HEK293 (cell line): Measurements from ENCODE around the gene SMC3.
A peak's percentile ranks its signal among the peaks of the same experiment; 100 is the strongest.

Experiments used
- GLI4 ChIP-seq: fragments of 450-650 bp; formaldehyde crosslinking; IDR thresholded peaks from 2 replicates; pipeline ENCODE4 v1.5.1; 2016; ENCODE audit warnings: missing biosample characterization, missing genetic modification characterization
- KLF16 ChIP-seq: fragments of 450-650 bp; formaldehyde crosslinking; IDR thresholded peaks from 2 replicates; pipeline ENCODE4 v1.5.1; 2017; ENCODE audit warnings: missing biosample characterization, missing genetic modification characterization
- KLF9 ChIP-seq: fragments of 450-650 bp; formaldehyde crosslinking; IDR thresholded peaks from 2 replicates; pipeline ENCODE4 v1.5.1; 2016; ENCODE audit warnings: missing biosample characterization, missing genetic modification characterization, low read depth
- MZF1 ChIP-seq: fragments of 450-650 bp; formaldehyde crosslinking; IDR thresholded peaks from 2 replicates; pipeline ENCODE4 v1.5.1; 2017; ENCODE audit warnings: missing biosample characterization, missing genetic modification characterization, borderline replicate concordance
- OSR2 ChIP-seq: fragments of 450-650 bp; formaldehyde crosslinking; IDR thresholded peaks from 2 replicates; pipeline ENCODE4 v1.5.1; 2016; ENCODE audit warnings: missing biosample characterization, missing genetic modification characterization
- SP7 ChIP-seq: fragments of 450-650 bp; formaldehyde crosslinking; IDR thresholded peaks from 2 replicates; pipeline ENCODE4 v1.5.1; 2016; ENCODE audit warnings: missing biosample characterization, missing genetic modification characterization
- YY2 ChIP-seq: fragments of 450-650 bp; formaldehyde crosslinking; IDR thresholded peaks from 2 replicates; pipeline ENCODE4 v1.5.1; 2016; ENCODE audit warnings: missing biosample characterization, missing genetic modification characterization
- ZNF121 ChIP-seq: fragments of 450-650 bp; formaldehyde crosslinking; IDR thresholded peaks from 2 replicates; pipeline ENCODE4 v1.5.1; 2016; ENCODE audit warnings: missing biosample characterization, missing genetic modification characterization
- ZNF132 ChIP-seq: fragments of 450-650 bp; formaldehyde crosslinking; IDR thresholded peaks from 2 replicates; pipeline ENCODE4 v1.5.1; 2017; ENCODE audit warnings: missing biosample characterization, missing genetic modification characterization, borderline replicate concordance
- ZNF175 ChIP-seq: fragments of 450-650 bp; formaldehyde crosslinking; IDR thresholded peaks from 2 replicates; pipeline ENCODE4 v1.5.1; 2016; ENCODE audit warnings: missing biosample characterization, missing genetic modification characterization
- ZNF394 ChIP-seq: fragments of 450-650 bp; formaldehyde crosslinking; IDR thresholded peaks from 2 replicates; pipeline ENCODE4 v1.5.1; 2016; ENCODE audit warnings: missing biosample characterization, missing genetic modification characterization, mild to moderate bottlenecking, moderate library complexity, borderline replicate concordance
- ZNF423 ChIP-seq: fragments of 450-650 bp; formaldehyde crosslinking; IDR thresholded peaks from 2 replicates; pipeline ENCODE4 v1.5.1; 2016; ENCODE audit warnings: missing biosample characterization, missing genetic modification characterization
- ZNF510 ChIP-seq: fragments of 450-650 bp; formaldehyde crosslinking; IDR thresholded peaks from 2 replicates; pipeline ENCODE4 v1.5.1; 2018; ENCODE audit warnings: mild to moderate bottlenecking, missing genetic modification characterization, missing biosample characterization; ENCODE audit not compliant: insufficient replicate concordance
- ZNF530 ChIP-seq: fragments of 450-650 bp; formaldehyde crosslinking; IDR thresholded peaks from 2 replicates; pipeline ENCODE4 v1.5.1; 2016; ENCODE audit warnings: low read depth, missing biosample characterization, missing genetic modification characterization
- ZNF544 ChIP-seq: fragments of 450-650 bp; formaldehyde crosslinking; IDR thresholded peaks from 2 replicates; pipeline ENCODE4 v1.5.0; 2017; ENCODE audit warnings: missing biosample characterization, missing genetic modification characterization
- ZNF624 ChIP-seq: fragments of 450-650 bp; formaldehyde crosslinking; IDR thresholded peaks from 2 replicates; pipeline ENCODE4 v1.5.1; 2017; ENCODE audit warnings: missing biosample characterization, missing genetic modification characterization
- ZNF670 ChIP-seq: fragments of 450-650 bp; formaldehyde crosslinking; IDR thresholded peaks from 2 replicates; pipeline ENCODE4 v1.5.1; 2016; ENCODE audit warnings: missing biosample characterization, missing genetic modification characterization, low read depth
- ZNF792 ChIP-seq: fragments of 450-650 bp; formaldehyde crosslinking; IDR thresholded peaks from 2 replicates; pipeline ENCODE4 v1.5.1; 2016; ENCODE audit warnings: missing biosample characterization, missing genetic modification characterization
- TF ChIP-seq, protein P1 (sequence below): fragments of 450-650 bp; formaldehyde crosslinking; IDR thresholded peaks from 2 replicates; pipeline ENCODE4 v1.5.1; 2016; ENCODE audit warnings: missing biosample characterization, missing genetic modification characterization
- TF ChIP-seq, protein P2 (sequence below): fragments of 450-650 bp; formaldehyde crosslinking; IDR thresholded peaks from 2 replicates; pipeline ENCODE4 v1.5.1; 2017; ENCODE audit warnings: missing biosample characterization, missing genetic modification characterization
- TF ChIP-seq, protein P3 (sequence below): fragments of 450-650 bp; formaldehyde crosslinking; IDR thresholded peaks from 2 replicates; pipeline ENCODE4 v1.5.1; 2016; ENCODE audit warnings: missing biosample characterization, missing genetic modification characterization
- TF ChIP-seq, protein P4 (sequence below): fragments of 450-650 bp; formaldehyde crosslinking; IDR thresholded peaks from 2 replicates; pipeline ENCODE4 v1.5.1; 2016; ENCODE audit warnings: missing biosample characterization, missing genetic modification characterization
- TF ChIP-seq, protein P5 (sequence below): fragments of 450-650 bp; formaldehyde crosslinking; IDR thresholded peaks from 2 replicates; pipeline ENCODE4 v1.5.1; 2017; ENCODE audit warnings: missing biosample characterization, missing genetic modification characterization
- TF ChIP-seq, protein P6 (sequence below): fragments of 450-650 bp; formaldehyde crosslinking; IDR thresholded peaks from 2 replicates; pipeline ENCODE4 v1.5.1; 2016; ENCODE audit warnings: missing biosample characterization, missing genetic modification characterization
- TF ChIP-seq, protein P7 (sequence below): IDR thresholded peaks from 2 replicates; pipeline ENCODE4 v1.6.1; 2011; ENCODE audit warnings: mild to moderate bottlenecking, low read depth, low read length, borderline replicate concordance

The SMC3 gene

DNA sequence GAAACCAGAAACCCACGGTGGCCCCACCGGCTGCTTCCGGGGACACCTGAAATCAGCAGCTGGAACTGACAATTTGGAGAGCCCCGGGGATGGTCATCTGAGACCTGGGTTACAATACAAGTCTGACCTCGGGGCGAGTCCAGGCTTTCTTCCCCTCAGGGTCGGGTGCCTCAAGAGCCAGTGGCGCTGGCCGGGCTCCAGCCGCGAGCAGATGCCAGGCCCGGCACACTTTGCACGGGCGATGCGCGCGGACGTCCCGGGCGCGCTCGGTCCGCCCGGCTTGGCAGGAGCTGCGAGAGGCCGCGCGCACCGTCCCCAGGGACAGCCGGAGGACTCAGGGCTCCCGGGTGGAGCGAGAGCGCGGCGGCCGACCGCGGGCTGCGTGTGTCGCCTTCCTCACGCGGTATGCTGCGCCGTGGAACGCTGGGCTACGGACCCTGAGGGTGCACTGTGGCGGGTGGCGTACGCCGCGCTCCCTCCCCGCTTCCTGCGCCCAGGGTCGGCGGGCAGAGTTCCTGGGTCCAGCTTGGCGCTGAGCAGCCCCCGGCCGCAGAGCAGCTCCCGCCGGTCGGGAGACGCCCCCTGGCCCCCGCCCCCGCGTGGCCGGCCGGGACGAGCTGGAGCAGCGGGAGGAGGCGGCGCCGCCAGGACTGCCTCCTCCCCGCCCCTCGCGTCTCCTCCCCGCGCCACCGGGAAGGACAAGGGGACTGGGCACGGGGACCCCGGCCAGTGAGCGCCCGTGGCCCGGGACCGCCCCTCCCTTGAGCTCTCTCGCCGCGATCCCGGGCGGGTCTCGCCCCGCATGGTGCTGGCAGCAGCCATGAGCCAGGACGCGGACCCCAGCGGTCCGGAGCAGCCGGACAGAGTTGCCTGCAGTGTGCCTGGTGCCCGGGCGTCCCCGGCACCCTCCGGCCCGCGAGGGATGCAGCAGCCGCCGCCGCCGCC, 76.4 kb downstream of the SMC3 start, which contains the start of gene RBM20 (continued):
- TF ChIP-seq, protein P1, sequence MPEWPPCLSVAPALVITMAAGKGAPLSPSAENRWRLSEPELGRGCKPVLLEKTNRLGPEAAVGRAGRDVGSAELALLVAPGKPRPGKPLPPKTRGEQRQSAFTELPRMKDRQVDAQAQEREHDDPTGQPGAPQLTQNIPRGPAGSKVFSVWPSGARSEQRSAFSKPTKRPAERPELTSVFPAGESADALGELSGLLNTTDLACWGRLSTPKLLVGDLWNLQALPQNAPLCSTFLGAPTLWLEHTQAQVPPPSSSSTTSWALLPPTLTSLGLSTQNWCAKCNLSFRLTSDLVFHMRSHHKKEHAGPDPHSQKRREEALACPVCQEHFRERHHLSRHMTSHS (tag by site-specific recombination): no peak
- TF ChIP-seq ZNF175 (tag by site-specific recombination) (no peak), YY2 (no peak), KLF16 (tag by site-specific recombination) (peak; percentile 41; the same call in 1 of the 2 replicates), ZNF792 (tag by site-specific recombination) (no peak), ZNF510 (tag by site-specific recombination) (no peak), GLI4 (tag by site-specific recombination) (no peak), ZNF544 (tag by site-specific recombination) (no peak), ZNF624 (tag by site-specific recombination) (no peak), ZNF423 (peak; percentile 61), ZNF121 (tag by site-specific recombination) (no peak), ZNF394 (peak; percentile 29; the same call in 1 of the 2 replicates), KLF9 (peak; percentile 75), ZNF530 (tag by site-specific recombination) (no peak), MZF1 (tag by site-specific recombination) (no peak), OSR2 (peak; percentile 63; the same call in 1 of the 2 replicates), SP7 (tag by site-specific recombination) (0 out of 2 replicates have a peak, but pooled peaks have one; percentile 29), ZNF132 (tag by site-specific recombination) (no peak), ZNF670 (tag by site-specific recombination) (no peak)
- TF ChIP-seq, protein P2, sequence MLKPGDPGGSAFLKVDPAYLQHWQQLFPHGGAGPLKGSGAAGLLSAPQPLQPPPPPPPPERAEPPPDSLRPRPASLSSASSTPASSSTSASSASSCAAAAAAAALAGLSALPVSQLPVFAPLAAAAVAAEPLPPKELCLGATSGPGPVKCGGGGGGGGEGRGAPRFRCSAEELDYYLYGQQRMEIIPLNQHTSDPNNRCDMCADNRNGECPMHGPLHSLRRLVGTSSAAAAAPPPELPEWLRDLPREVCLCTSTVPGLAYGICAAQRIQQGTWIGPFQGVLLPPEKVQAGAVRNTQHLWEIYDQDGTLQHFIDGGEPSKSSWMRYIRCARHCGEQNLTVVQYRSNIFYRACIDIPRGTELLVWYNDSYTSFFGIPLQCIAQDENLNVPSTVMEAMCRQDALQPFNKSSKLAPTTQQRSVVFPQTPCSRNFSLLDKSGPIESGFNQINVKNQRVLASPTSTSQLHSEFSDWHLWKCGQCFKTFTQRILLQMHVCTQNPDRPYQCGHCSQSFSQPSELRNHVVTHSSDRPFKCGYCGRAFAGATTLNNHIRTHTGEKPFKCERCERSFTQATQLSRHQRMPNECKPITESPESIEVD (tag by site-specific recombination): no peak
- TF ChIP-seq, protein P3, sequence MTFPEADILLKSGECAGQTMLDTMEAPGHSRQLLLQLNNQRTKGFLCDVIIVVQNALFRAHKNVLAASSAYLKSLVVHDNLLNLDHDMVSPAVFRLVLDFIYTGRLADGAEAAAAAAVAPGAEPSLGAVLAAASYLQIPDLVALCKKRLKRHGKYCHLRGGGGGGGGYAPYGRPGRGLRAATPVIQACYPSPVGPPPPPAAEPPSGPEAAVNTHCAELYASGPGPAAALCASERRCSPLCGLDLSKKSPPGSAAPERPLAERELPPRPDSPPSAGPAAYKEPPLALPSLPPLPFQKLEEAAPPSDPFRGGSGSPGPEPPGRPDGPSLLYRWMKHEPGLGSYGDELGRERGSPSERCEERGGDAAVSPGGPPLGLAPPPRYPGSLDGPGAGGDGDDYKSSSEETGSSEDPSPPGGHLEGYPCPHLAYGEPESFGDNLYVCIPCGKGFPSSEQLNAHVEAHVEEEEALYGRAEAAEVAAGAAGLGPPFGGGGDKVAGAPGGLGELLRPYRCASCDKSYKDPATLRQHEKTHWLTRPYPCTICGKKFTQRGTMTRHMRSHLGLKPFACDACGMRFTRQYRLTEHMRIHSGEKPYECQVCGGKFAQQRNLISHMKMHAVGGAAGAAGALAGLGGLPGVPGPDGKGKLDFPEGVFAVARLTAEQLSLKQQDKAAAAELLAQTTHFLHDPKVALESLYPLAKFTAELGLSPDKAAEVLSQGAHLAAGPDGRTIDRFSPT (tag by site-specific recombination): peak; percentile 69
- TF ChIP-seq, protein P4, sequence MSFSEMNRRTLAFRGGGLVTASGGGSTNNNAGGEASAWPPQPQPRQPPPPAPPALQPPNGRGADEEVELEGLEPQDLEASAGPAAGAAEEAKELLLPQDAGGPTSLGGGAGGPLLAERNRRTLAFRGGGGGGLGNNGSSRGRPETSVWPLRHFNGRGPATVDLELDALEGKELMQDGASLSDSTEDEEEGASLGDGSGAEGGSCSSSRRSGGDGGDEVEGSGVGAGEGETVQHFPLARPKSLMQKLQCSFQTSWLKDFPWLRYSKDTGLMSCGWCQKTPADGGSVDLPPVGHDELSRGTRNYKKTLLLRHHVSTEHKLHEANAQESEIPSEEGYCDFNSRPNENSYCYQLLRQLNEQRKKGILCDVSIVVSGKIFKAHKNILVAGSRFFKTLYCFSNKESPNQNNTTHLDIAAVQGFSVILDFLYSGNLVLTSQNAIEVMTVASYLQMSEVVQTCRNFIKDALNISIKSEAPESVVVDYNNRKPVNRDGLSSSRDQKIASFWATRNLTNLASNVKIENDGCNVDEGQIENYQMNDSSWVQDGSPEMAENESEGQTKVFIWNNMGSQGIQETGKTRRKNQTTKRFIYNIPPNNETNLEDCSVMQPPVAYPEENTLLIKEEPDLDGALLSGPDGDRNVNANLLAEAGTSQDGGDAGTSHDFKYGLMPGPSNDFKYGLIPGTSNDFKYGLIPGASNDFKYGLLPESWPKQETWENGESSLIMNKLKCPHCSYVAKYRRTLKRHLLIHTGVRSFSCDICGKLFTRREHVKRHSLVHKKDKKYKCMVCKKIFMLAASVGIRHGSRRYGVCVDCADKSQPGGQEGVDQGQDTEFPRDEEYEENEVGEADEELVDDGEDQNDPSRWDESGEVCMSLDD (tag by site-specific recombination): no peak
- TF ChIP-seq, protein P5, sequence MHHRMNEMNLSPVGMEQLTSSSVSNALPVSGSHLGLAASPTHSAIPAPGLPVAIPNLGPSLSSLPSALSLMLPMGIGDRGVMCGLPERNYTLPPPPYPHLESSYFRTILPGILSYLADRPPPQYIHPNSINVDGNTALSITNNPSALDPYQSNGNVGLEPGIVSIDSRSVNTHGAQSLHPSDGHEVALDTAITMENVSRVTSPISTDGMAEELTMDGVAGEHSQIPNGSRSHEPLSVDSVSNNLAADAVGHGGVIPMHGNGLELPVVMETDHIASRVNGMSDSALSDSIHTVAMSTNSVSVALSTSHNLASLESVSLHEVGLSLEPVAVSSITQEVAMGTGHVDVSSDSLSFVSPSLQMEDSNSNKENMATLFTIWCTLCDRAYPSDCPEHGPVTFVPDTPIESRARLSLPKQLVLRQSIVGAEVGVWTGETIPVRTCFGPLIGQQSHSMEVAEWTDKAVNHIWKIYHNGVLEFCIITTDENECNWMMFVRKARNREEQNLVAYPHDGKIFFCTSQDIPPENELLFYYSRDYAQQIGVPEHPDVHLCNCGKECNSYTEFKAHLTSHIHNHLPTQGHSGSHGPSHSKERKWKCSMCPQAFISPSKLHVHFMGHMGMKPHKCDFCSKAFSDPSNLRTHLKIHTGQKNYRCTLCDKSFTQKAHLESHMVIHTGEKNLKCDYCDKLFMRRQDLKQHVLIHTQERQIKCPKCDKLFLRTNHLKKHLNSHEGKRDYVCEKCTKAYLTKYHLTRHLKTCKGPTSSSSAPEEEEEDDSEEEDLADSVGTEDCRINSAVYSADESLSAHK (tag by site-specific recombination): no peak
- TF ChIP-seq, protein P6, sequence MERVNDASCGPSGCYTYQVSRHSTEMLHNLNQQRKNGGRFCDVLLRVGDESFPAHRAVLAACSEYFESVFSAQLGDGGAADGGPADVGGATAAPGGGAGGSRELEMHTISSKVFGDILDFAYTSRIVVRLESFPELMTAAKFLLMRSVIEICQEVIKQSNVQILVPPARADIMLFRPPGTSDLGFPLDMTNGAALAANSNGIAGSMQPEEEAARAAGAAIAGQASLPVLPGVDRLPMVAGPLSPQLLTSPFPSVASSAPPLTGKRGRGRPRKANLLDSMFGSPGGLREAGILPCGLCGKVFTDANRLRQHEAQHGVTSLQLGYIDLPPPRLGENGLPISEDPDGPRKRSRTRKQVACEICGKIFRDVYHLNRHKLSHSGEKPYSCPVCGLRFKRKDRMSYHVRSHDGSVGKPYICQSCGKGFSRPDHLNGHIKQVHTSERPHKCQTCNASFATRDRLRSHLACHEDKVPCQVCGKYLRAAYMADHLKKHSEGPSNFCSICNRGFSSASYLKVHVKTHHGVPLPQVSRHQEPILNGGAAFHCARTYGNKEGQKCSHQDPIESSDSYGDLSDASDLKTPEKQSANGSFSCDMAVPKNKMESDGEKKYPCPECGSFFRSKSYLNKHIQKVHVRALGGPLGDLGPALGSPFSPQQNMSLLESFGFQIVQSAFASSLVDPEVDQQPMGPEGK: peak; percentile 74
- TF ChIP-seq, protein P7, sequence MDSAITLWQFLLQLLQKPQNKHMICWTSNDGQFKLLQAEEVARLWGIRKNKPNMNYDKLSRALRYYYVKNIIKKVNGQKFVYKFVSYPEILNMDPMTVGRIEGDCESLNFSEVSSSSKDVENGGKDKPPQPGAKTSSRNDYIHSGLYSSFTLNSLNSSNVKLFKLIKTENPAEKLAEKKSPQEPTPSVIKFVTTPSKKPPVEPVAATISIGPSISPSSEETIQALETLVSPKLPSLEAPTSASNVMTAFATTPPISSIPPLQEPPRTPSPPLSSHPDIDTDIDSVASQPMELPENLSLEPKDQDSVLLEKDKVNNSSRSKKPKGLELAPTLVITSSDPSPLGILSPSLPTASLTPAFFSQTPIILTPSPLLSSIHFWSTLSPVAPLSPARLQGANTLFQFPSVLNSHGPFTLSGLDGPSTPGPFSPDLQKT: no peak
